ENCODE measurements around the gene CRAT.

The CRAT gene

DNA sequence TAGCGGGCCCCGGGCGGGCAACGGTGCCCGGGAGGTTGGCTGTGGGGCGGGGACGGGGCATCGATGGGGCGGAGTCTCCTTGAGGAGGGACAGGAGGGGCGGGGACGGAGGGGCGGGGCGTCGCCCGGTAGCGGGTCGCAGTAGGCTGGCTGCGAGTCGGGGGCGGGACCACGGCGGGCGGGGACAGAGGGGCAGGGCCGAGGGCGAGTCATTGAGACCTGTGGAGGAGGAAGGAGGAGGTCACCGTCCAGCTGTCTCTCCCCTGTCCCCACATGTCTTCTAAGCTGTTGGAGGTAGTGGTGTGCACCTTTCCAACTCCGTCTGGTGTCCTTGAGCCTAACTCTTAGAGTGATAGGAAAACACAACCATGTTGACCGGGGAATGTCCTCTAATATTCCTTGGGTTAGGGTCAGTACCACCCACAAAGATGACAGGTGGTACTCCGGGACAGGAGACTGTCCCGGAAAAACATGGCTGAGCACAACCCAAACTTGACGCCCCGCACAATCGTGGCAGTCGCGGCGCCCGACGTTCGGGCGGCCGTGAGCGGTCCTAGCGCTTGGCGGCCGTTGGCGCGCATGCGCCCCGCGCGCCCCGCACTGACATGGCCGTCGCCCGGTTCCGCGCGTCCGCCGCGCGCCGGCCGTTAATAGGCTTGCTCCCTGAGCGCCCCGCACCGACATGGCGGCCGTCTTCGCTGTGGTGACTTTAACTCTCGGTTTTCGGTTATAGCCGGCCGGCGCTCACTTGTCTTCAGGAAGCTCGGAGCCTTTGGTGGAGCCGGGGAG, at the start of gene CRAT, which contains the start of gene PTPA:
Gene CRAT, minus strand, starts transcription at position 54 of the 788 bp plus-strand sequence. CDS start 284 bp downstream, outside the sequence.
Gene PTPA, plus strand, starts transcription at position 676 of the 788 bp plus-strand sequence. CDS start 186 bp downstream, outside the sequence.
- peak; percentile 98 for DNase-seq

- no peak for DNase-seq
These were observed 45.6 kb upstream of the CRAT start for GRCh38 chr9:129156163-129156562.

DNA sequence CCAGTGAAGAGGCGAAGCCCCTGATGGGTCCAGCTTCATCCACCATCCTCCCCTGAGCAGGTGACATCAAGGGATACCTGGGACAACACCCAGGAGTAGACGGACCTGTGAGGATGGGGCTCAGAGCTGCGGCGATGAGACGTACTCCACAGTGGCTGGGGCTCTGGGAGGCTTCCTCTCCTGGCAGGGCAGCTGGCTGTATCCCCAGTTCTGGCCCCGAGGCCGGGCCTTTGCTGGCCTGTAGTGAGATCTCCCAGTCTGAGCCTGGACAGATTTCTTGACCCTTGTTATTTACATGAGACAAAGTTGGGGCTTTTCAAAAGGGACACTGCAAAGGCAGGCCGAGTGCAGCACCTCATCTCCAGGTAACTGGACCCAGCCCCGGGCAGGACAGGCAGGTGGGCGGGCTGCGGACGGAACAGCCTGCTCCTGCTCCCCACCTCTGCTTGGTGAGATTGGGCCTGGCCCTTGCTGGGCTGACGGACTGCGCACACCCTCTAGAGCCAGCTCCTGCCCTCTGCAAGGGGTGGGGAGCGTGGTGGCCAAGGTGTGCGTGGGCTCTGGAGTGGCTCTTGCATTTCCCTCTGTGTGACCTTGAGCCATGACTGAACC, 44.4 kb upstream of the CRAT start:
- no peak for DNase-seq

DNA sequence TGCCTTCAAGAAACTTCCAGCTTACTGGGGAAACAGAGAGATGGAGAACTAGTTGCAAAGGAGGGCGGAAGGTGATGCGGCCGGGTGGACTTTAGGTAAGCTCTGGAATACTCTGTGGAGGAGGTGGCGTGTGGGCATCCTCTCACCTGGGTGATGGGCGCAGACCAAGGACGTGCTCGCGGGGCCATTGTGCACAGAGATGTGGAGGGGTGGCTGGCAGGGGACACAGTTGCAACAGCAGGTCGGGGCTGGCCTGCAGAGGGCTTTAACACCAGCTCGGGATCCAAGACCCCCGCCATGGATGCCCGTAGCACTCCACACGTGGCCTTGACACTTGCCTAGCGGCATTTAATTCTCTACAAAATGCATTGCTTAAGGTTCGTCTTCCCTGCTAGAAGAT, 40.9 kb upstream of the CRAT start:
- DNase-seq = no peak

GRCh38 chr9:129150672-129151211, 40.1 kb upstream of the CRAT start:
- no peak for DNase-seq

DNA sequence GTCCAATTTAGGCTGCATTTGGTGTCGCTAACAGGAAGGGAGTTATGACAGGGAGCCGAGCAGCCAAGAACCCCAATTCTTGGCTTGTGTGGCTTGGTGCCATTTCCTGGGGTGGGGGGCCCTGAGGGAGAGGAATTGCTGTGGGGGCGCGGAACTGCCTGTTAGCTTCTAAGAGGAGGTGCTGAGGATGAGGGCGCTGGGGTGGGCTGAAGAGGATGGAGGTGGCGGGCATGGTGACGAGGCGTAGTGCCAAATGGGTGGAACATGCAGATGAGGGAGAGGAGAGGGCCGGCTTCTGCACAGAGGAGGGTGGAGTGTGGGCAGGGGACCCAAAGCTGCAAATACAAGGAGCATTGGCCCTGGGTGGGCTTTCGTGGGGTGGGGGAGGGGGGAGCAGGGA, 39.5 kb upstream of the CRAT start:
- no peak for DNase-seq

DNA sequence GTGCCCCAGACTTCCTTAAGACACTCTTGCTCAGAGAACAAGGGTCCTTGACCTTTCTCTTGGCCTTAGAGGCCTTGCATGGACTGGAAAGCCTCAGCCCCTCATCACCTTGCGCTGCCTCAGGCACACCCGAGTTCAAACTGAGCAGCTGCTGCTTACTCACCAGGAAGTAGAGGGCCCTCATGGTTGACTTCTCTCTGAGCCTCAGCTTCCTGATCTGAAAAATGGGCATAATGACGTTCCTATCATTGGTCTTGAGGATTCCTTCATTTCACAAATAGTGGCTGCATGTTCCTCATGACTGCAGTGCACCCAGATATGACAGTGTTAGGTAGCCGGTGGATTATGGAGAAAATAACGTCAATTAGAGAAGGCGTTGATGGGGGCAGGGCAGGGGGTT, 38.8 kb upstream of the CRAT start:
- DNase-seq = no peak

DNA sequence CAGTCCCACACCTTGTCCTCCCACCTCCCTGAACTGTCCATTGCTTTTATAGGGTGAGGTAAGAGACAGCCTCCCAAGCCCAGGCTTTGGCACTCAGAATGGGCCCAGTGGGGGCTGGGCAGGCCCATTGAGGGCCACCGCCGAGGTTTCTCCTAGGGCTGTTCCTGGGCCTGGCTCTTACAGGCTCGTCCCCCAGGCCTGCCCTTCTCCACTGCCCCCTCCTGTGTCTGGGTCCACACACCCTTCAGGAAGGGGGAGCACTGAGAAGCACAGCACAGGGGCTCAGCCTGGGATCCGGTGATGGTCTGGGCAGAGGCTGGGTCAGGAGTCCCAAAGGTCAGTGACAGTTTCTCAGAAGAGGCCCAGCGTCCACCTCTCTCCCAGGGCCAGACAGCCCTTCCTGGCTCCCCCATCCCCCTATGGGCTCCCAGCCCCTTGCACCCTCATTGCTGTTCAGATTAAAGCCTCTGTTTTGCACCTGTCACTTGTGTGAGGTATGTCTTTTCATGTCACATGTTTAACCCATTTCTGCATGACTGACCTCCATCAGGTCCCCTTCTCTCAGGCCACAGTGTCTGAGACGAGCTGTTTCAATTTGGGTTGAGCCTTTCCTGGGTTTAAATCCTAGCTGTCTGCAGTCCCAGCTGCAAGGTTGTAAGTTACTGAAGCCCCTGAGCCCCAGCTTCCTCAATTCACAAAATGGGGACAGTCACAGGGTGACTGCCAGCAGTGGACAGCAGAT, 38.0 kb upstream of the CRAT start:
- DNase-seq = no peak

GRCh38 chr9:129146441-129146941, 35.9 kb upstream of the CRAT start:
- DNase-seq = peak; percentile 76

GRCh38 chr9:129145841-129146292, 35.3 kb upstream of the CRAT start:
- DNase-seq = peak; percentile 90

- no peak for DNase-seq
These were observed 34.7 kb upstream of the CRAT start for GRCh38 chr9:129145316-129145715.

GRCh38 chr9:129143031-129143927, 32.7 kb upstream of the CRAT start:
- DNase-seq = peak; percentile 92

GRCh38 chr9:129142138-129142935, 31.7 kb upstream of the CRAT start:
- no peak for DNase-seq

- DNase-seq = peak; percentile 82
These were observed 30.8 kb upstream of the CRAT start for GRCh38 chr9:129141066-129142041.

DNA sequence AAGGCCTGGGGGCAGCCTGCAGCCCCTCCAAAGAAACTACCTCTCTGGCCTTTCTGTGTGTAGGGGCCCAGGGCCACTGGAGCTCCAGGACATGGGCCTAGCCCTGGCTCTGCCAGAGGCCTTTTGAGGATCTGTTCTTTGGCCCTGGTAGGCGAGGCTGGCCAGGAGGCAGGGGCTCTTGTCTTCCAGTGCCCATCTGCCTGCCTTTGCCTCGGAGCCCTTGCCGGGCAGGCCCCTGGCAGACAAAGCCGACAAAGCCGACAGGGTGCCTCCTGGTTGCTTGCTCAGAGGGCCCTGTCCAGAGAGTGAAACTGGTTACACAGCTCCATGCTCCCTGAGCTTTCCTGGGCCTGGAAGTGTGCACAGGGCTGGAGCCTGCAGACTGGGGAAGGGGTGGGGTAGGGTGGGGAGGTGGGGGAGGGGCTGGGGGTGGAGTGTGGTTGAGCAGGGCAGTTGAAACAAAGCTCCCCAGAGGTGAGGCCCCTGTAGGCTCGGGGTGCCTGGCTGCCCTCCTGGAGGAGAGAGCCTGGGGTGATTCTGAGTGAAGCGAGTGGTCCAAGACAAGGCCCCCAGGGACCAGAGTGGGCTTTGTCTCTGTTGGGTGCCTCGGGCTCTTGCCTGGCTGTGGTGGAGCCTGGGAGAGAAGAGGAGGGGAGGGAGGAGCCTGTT, 29.9 kb upstream of the CRAT start:
- peak; percentile 74 for DNase-seq

- DNase-seq = peak; percentile 98
These were observed 29.4 kb upstream of the CRAT start for GRCh38 chr9:129139993-129140396.

GRCh38 chr9:129139233-129139992, 28.8 kb upstream of the CRAT start:
- DNase-seq = peak; percentile 92

- DNase-seq = peak; percentile 81
These were observed 28.1 kb upstream of the CRAT start for GRCh38 chr9:129138476-129139232.
